Skeletal muscle tissue (tissue), 4 donors: ENCODE data around the gene MRPS2. TPM values are rescaled to one million over a fixed set of nuclear protein-coding genes. Genes with fewer than 3 reads are reported as not detected.
"Not testable (repeated sequence)": the region's sequence is repeated elsewhere in the genome, so short reads cannot be mapped to it uniquely, and the experiment has no call there.

ENCODE experiments used
- H3K27ac ChIP-seq: one replicate; pipeline ENCODE4 v1.7.0; 2013; ENCODE audit warnings: mild to moderate bottlenecking, low read depth, low read length, inconsistent platforms
- H3K27me3 ChIP-seq, 3 donors: one replicate each; pipeline ENCODE4 v1.7.0; 2013; ENCODE audit warnings: low read length in 3 of 3; ENCODE audit not compliant: control insufficient read depth in 3 of 3, insufficient read depth in 3 of 3
- H3K36me3 ChIP-seq, 3 donors: one replicate each; pipeline ENCODE4 v1.7.0; 2013; ENCODE audit warnings: low read length in 3 of 3; ENCODE audit not compliant: control insufficient read depth in 3 of 3, insufficient read depth in 3 of 3
- H3K4me1 ChIP-seq, 3 donors: one replicate each; pipeline ENCODE4 v1.7.0; 2013; ENCODE audit warnings: low read length in 3 of 3, mild to moderate bottlenecking in 3 of 3; ENCODE audit not compliant: control insufficient read depth in 3 of 3, insufficient read depth in 3 of 3
- H3K4me3 ChIP-seq, 3 donors: one replicate each; pipeline ENCODE4 v1.7.0; 2013; ENCODE audit warnings: low read length in 3 of 3
- H3K9ac ChIP-seq, 3 donors: one replicate each; pipeline ENCODE4 v1.7.0; 2013; ENCODE audit warnings: low read length in 3 of 3, mild to moderate bottlenecking in 3 of 3, moderate library complexity in 2 of 3, low read depth in 1 of 3
- H3K9me3 ChIP-seq, 3 donors: one replicate each; pipeline ENCODE4 v1.7.0; 2013; ENCODE audit warnings: low read length in 3 of 3; ENCODE audit not compliant: control insufficient read depth in 3 of 3
- total RNA-seq: library from RNA; depleted of rRNA; stranded (reverse); fragments of >200 nt; gene quantifications from one replicate; pipeline ENCODE4 v1.2.3, GENCODE V29; 2014
- donor health status: Osteomylitis.

Gene MRPS2
- total RNA-seq, result 6.8 TPM

DNA sequence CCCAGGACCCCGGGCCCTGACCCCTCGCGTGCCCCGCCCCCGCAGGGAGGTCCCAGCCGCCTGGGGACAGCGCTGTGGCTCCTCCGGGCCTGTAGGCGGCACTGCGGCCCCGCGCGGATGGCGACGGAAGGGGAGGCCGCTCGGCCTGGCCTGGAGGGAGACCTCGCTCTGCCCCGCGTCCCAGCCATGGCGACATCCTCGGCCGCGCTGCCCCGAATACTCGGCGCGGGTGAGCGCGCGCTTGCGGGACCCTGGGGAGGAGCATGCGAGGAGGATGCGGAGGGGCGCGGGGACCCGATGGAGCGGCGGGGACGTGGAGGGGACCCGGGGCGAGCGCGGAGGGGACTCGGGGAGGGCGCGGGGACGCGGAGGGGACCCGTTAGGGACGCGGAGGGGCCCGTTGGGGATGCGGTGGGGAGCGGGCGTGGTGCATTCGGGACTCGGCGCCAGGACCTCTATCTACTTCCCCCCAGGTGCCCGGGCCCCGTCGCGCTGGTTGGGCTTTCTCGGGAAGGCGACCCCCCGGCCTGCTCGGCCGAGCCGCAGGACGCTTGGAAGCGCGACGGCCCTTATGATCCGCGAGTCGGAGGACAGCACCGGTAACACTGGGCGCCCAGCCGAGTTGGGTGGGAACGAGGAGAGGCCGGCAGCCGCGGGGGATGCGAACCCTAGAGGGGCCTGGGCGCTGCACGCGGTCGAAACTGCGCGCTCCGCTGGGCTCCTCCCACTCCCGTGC is at the start of gene MRPS2:
Gene MRPS2 (plus strand): TSS at position 158 of the 736 bp plus-strand sequence. CDS start 29 bp downstream, at position 187.
- Histone ChIP-seq H3K27ac (peak within 1 kb of the TSS; percentile 19), H3K36me3 (peaks cover 21 to 31% (median 26%) of the 10 kb centered on the region in 3 donors), H3K4me1 (peaks cover 28% of the 10 kb centered on the region in 3 donors), H3K9me3 (no peaks in the 10 kb centered on the region), H3K27me3 (peaks cover 0 to 6% (median 4%) of the 10 kb centered on the region in 3 donors), H3K4me3 (peak within 1 kb of the TSS; percentile 85 to 89 (median 87)), H3K9ac (peak within 1 kb of the TSS; percentile 86 to 90 (median 87))

DNA sequence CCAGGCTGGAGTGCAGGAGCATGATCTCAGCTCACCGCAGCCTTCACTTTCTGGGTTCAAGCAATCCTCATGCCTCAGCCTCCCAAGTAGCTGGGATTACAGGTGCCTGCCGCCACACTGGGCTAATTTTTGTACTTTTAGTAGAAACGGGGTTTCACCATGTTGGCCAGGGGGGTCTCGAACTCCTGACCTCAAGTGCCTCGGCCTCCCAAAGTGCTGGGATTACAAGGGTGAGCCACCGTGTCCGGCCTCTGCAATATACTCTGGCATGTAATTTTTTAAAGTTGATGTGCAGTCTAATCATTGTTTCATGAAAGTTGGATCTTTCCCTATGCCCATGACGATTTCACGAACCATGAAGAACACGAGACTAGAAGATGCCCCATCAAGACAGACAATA is 49.5 kb upstream of the MRPS2 start:
- Histone ChIP-seq H3K9ac (no peak overlapping the region), H3K4me1 (no peaks in the 10 kb centered on the region), H3K36me3 (no peaks in the 10 kb centered on the region), H3K4me3 (no peak overlapping the region), H3K9me3 (peaks cover 0 to 3% (median 0%) of the 10 kb centered on the region in 3 donors), H3K27ac (no peak overlapping the region), H3K27me3 (peaks cover 0 to 16% (median 16%) of the 10 kb centered on the region in 3 donors)

DNA sequence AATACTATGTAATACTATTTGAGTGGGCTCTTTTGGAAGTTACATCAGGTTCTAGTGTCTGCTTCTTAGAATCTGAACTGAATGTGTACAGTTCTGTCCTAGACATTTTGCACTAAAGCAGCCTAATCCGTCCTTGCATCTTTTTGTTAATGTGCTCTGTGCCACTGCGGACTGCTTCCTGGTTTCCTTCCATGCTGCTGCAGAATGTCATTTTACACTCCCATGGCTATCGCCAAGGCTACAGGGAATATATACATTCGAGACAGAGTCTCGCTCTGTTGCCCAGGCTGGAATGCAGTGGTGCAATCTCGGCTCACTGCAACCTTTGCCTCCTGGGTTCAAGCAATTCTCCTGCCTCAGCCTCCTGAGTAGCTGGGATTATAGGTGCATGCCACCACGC is 48.6 kb upstream of the MRPS2 start:
- H3K9me3 ChIP-seq, H3K9ac ChIP-seq, H3K27ac ChIP-seq, H3K4me3 ChIP-seq, H3K4me1 ChIP-seq, H3K36me3 ChIP-seq: not testable (repeated sequence)
- peaks cover 0 to 19% (median 19%) of the 10 kb centered on the region in 3 donors for H3K27me3 ChIP-seq

DNA sequence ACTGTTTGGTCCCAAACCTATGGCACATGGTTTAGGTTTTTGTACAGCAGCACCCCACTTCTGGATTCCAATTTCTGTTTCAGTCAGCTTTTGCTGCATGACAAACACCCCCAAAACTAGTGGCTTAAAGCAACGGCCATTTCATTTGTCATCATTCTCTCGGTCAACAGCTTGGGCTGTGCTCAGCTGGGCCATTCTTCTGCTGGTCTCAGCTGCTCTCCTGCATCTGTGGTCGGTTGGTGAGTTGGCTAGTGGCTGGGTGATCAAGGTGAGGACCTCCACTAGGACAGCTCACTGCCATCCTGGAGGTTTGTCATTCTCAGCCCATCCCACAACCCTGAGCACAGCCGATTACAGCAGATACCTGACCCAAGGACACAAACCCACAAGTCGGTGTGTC is 45.7 kb upstream of the MRPS2 start:
- H3K27me3 ChIP-seq, result peaks cover 3 to 26% (median 22%) of the 10 kb centered on the region in 3 donors
- no peaks in the 10 kb centered on the region for H3K36me3 ChIP-seq
- H3K27ac ChIP-seq, result no peak overlapping the region
- no peaks in the 10 kb centered on the region for H3K4me1 ChIP-seq
- H3K9me3 ChIP-seq, result peaks cover 0 to 3% (median 0%) of the 10 kb centered on the region in 3 donors
- no peak overlapping the region for H3K9ac ChIP-seq
- no peak overlapping the region for H3K4me3 ChIP-seq

DNA sequence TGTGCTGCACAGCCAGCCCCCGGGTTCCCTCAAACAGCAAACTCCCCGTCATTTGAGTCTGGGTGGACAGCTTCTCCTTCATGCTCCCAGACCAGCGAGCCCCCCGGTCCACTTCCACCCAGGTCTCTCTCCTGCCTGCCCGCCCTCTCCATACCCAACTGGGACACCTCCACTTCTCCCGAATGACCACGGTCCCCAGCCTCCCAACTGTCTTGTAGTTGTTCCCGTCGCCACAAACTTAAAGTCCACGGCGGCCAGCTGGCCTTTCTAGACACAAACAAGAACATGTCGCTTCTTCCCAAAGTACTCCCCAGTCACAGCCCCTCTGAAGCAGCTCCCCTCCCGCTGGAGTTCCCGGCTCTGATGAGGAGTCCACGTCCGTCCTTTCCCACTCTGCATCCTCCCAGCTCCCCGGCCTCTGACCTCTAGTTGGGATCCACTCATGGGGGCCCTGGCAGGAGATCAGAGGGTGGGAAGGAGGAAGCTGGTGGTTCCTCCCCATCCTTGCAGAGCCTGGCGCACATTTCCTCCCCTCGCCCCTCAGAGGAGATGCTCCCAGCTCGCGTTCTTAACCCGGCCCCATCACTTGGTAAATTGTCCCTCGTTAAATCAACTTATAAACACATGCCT is 45.0 kb upstream of the MRPS2 start:
- Histone ChIP-seq H3K4me1 (no peaks in the 10 kb centered on the region), H3K9me3 (peaks cover 0 to 3% (median 0%) of the 10 kb centered on the region in 3 donors), H3K9ac (no peak overlapping the region), H3K36me3 (no peaks in the 10 kb centered on the region), H3K27me3 (peaks cover 10 to 33% (median 27%) of the 10 kb centered on the region in 3 donors), H3K4me3 (no peak overlapping the region), H3K27ac (no peak overlapping the region)

- Histone ChIP-seq H3K27me3 (peaks cover 12 to 37% (median 34%) of the 10 kb centered on the region in 3 donors), H3K27ac (no peak overlapping the region), H3K36me3 (no peaks in the 10 kb centered on the region), H3K9me3 (peaks cover 0 to 3% (median 0%) of the 10 kb centered on the region in 3 donors), H3K4me1 (no peaks in the 10 kb centered on the region), H3K4me3 (no peak overlapping the region), H3K9ac (no peak overlapping the region)
These were observed 43.9 kb upstream of the MRPS2 start for GRCh38 chr9:135456436-135457104.

GRCh38 chr9:135458478-135458877 is 42.0 kb upstream of the MRPS2 start:
- H3K4me3 ChIP-seq, H3K27ac ChIP-seq, H3K4me1 ChIP-seq, H3K9me3 ChIP-seq, H3K36me3 ChIP-seq, H3K9ac ChIP-seq: not testable (repeated sequence)
- H3K27me3 ChIP-seq, result peaks cover 19 to 42% (median 41%) of the 10 kb centered on the region in 3 donors

DNA sequence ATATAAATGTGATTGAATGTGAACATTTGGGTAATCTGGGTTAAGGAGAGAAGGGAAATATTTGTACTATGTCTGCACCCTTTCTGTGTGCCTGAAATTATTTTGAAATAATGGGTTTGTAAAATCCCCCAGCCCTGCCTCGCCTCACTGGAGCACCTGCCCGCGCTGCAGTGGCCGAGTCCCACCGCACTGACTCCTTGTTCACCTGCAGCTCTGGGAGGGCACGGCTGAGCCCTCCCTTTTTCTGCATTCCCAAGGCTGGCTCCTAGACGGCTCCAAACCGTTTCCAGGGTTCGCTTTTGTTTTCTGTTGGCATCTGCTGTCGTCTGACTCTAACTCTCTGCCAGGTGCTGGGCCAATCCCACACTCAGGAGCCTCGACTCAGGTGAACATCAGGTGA is 38.5 kb upstream of the MRPS2 start:
- Histone ChIP-seq H3K9me3 (no peaks in the 10 kb centered on the region), H3K4me1 (no peaks in the 10 kb centered on the region), H3K9ac (no peak overlapping the region), H3K27ac (no peak overlapping the region), H3K36me3 (no peaks in the 10 kb centered on the region), H3K4me3 (no peak overlapping the region), H3K27me3 (peaks cover 22 to 40% (median 37%) of the 10 kb centered on the region in 3 donors)

DNA sequence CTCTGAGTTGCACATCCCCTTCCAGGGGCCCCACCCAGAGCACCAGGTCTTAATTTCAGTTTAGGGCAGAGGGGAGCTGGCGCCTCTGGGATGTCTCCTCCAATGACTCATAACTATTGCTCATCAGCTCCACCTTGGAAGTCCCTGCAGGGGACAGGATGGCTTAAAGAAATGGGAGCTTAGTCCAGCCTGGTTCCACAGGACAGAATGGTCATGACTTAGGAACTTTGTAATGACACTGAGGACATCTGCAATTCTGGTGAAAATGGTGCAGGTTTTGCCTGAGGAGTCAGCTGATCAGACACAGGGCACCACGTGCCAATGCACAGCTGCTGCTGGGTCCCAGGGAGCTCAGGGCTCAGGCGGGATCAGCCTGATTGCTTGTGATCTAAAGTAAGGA is 37.3 kb upstream of the MRPS2 start:
- Histone ChIP-seq H3K9ac (no peak overlapping the region), H3K4me1 (no peaks in the 10 kb centered on the region), H3K9me3 (no peaks in the 10 kb centered on the region), H3K36me3 (no peaks in the 10 kb centered on the region), H3K4me3 (no peak overlapping the region), H3K27ac (no peak overlapping the region), H3K27me3 (peaks cover 20 to 36% (median 30%) of the 10 kb centered on the region in 3 donors)

GRCh38 chr9:135464181-135464580 is 36.3 kb upstream of the MRPS2 start:
- Histone ChIP-seq H3K4me3 (no peak overlapping the region), H3K9ac (no peak overlapping the region), H3K4me1 (no peaks in the 10 kb centered on the region), H3K27me3 (peaks cover 20 to 40% (median 33%) of the 10 kb centered on the region in 3 donors), H3K27ac (no peak overlapping the region), H3K36me3 (no peaks in the 10 kb centered on the region), H3K9me3 (no peaks in the 10 kb centered on the region)
